ENCODE data around the gene EPC1.

DNA sequence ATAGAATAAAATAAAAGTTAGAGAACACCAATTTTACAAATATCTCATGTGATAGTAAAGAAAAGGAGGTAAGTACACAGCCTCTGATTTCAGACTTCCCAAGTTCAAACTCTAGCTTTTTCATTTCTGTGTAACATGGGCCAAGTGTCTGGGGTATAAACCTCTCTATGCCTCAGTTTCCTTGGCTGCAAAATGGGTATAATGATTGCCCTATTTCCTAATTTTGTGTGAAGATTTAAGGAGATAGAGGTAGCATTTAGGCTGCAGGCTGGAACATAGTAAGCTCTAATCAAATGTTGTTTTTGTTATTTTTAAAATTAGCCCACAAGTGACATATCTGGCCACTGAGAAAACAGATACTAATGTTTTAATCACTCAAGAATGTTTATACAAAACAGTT lies 26.1 kb upstream of the EPC1 start:
- TF ChIP-seq, protein P1, sequence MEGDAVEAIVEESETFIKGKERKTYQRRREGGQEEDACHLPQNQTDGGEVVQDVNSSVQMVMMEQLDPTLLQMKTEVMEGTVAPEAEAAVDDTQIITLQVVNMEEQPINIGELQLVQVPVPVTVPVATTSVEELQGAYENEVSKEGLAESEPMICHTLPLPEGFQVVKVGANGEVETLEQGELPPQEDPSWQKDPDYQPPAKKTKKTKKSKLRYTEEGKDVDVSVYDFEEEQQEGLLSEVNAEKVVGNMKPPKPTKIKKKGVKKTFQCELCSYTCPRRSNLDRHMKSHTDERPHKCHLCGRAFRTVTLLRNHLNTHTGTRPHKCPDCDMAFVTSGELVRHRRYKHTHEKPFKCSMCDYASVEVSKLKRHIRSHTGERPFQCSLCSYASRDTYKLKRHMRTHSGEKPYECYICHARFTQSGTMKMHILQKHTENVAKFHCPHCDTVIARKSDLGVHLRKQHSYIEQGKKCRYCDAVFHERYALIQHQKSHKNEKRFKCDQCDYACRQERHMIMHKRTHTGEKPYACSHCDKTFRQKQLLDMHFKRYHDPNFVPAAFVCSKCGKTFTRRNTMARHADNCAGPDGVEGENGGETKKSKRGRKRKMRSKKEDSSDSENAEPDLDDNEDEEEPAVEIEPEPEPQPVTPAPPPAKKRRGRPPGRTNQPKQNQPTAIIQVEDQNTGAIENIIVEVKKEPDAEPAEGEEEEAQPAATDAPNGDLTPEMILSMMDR (IDR thresholded peaks at IDR 0.05), result no peak
- TF ChIP-seq RAD21 (IDR thresholded peaks at IDR 0.05; ENCODE audit: low read length) (no peak), SIN3A (IDR thresholded peaks at IDR 0.05; ENCODE audit: borderline replicate concordance, low read depth, low read length) (no peak), POLR2AphosphoS5 (IDR thresholded peaks at IDR 0.05; ENCODE audit: low read depth, low read length) (no peak), MXI1 (IDR thresholded peaks at IDR 0.05; ENCODE audit: low read depth, low read length) (no peak), RXRA (IDR thresholded peaks at IDR 0.05; ENCODE audit: borderline replicate concordance, low read depth) (no peak), RCOR1 (IDR thresholded peaks at IDR 0.05; ENCODE audit: low read length) (no peak), EP300 (IDR thresholded peaks at IDR 0.05; ENCODE audit: borderline replicate concordance in 1 of 2, low read depth in 1 of 2, low read length in 1 of 2) (no peak), YY1 (IDR thresholded peaks at IDR 0.05; ENCODE audit: low read depth) (no peak), NFIC (IDR thresholded peaks at IDR 0.05; ENCODE audit: borderline replicate concordance) (no peak), TAF1 (IDR thresholded peaks at IDR 0.05; ENCODE audit: borderline replicate concordance, low read depth, low read length) (no peak), TEAD4 (IDR thresholded peaks at IDR 0.05; ENCODE audit: borderline replicate concordance, insufficient read depth) (no peak), EZH2phosphoT487 (IDR thresholded peaks at IDR 0.05; ENCODE audit: borderline replicate concordance, low read depth) (no peak)
- TF ChIP-seq, protein P2, sequence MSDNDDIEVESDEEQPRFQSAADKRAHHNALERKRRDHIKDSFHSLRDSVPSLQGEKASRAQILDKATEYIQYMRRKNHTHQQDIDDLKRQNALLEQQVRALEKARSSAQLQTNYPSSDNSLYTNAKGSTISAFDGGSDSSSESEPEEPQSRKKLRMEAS (IDR thresholded peaks at IDR 0.05; ENCODE audit: low read depth), result no peak

Measured in SK-N-SH (cell line).